Endothelial cell of umbilical vein (primary cell): ENCODE measurements around the gene TCIRG1. TPM values are rescaled to one million over a fixed set of nuclear protein-coding genes. Genes with fewer than 3 reads are reported as not detected.

Source experiments
- BruUV-seq: library from RNA; stranded (reverse); fragments of 400-500 nt; replicated peaks from 2 replicates; lab custom pipeline; 2021; lab: Mats Ljungman, UMichigan
- CTCF ChIA-PET: fragments of 300-600, 350-600 bp; sonication (Branson Sonifier 250); formaldehyde crosslinking; loops from one replicate; lab custom pipeline; 2021; ENCODE audit warnings: antibody characterized with exemption, inconsistent platforms; lab: Charles Lee
- POLR2A ChIA-PET: fragments of 300-600, 350-600 bp; sonication (Branson Sonifier 250); formaldehyde crosslinking; loops from one replicate; lab custom pipeline; 2021; ENCODE audit warnings: antibody characterized with exemption, inconsistent platforms; lab: Charles Lee
- DNase-seq: peaks from one replicate; pipeline ENCODE4 v3.0.0-alpha.2; 2011; ENCODE audit warnings: low read depth, low spot score
- FAIRE-seq: peaks from 2 replicates; lab custom pipeline; 2011; peaks lifted over from hg19 to GRCh38; lab: Jason Lieb, UNC
- H2AFZ ChIP-seq: 2 replicates; pipeline ENCODE4 v1.6.0; 2012; ENCODE audit warnings: low read depth, low read length, control low read depth, inconsistent platforms
- H3K27ac ChIP-seq: 2 replicates; pipeline ENCODE4 v1.5.1; 2011; ENCODE audit warnings: low read depth, mild to moderate bottlenecking, control low read depth, low read length, moderate library complexity; ENCODE audit not compliant: insufficient read depth
- H3K27me3 ChIP-seq, 2 experiments: 2 replicates each; pipeline versions ENCODE4 v1.6.0 to v1.6.1; 2011; ENCODE audit warnings: low read length in 2 of 2, mixed read lengths in 1 of 2; ENCODE audit not compliant: control insufficient read depth in 2 of 2, insufficient read depth in 2 of 2
- H3K36me3 ChIP-seq, 2 experiments: 2 replicates in 1 of 2; 3 replicates in 1 of 2; pipeline ENCODE4 v1.5.1; 2011; ENCODE audit warnings: low read length in 2 of 2, mild to moderate bottlenecking in 1 of 2, moderate library complexity in 1 of 2; ENCODE audit not compliant: control insufficient read depth in 2 of 2, insufficient read depth in 2 of 2; ENCODE audit errors: extremely low read depth in 1 of 2
- H3K4me1 ChIP-seq: 3 replicates; pipeline ENCODE4 v1.5.1; 2011; ENCODE audit warnings: mild to moderate bottlenecking, low read length; ENCODE audit not compliant: control insufficient read depth, insufficient read depth; ENCODE audit errors: extremely low read depth
- H3K4me2 ChIP-seq: 2 replicates; pipeline ENCODE4 v1.6.1; 2011; ENCODE audit warnings: low read length, control low read depth, mixed read lengths; ENCODE audit not compliant: insufficient read depth
- H3K4me3 ChIP-seq, 3 experiments: fragments of 200-600 bp in 1 of 3; sonication (generic), shearing (Covaris generic) in 1 of 3; replicated peaks in 1 of 3; 2 replicates each; pipeline ENCODE4 v1.5.1; 2011 to 2016; ENCODE audit warnings: control low read depth in 3 of 3, low read length in 3 of 3, mild to moderate bottlenecking in 2 of 3, inconsistent platforms in 1 of 3, low read depth in 1 of 3, moderate library complexity in 1 of 3; ENCODE audit not compliant: insufficient read depth in 1 of 3
- H3K79me2 ChIP-seq: 2 replicates; pipeline ENCODE4 v1.6.0; 2012; ENCODE audit warnings: low read length, inconsistent platforms; ENCODE audit not compliant: control insufficient read depth, insufficient read depth
- H3K9ac ChIP-seq: replicated peaks from 2 replicates; pipeline ENCODE3; 2011; ENCODE audit warnings: low read length, control low read depth; ENCODE audit not compliant: insufficient read depth; ENCODE audit errors: extremely low read depth
- H3K9me1 ChIP-seq: replicated peaks from 3 replicates; pipeline ENCODE4 v1.6.0; 2011; ENCODE audit warnings: mild to moderate bottlenecking, low read length; ENCODE audit not compliant: control insufficient read depth, insufficient read depth; ENCODE audit errors: extremely low read depth
- H3K9me3 ChIP-seq: replicated peaks from 2 replicates; pipeline ENCODE4 v1.5.1; 2012; ENCODE audit warnings: low read length, inconsistent platforms; ENCODE audit not compliant: control insufficient read depth, insufficient read depth
- H4K20me1 ChIP-seq: replicated peaks from 2 replicates; pipeline ENCODE3; 2011; ENCODE audit warnings: mild to moderate bottlenecking, low read length; ENCODE audit not compliant: control insufficient read depth, insufficient read depth; ENCODE audit errors: extremely low read depth
- EZH2 ChIP-seq: IDR thresholded peaks from 2 replicates; pipeline ENCODE4 v1.6.1; 2012; ENCODE audit warnings: borderline replicate concordance, low read depth, mild to moderate bottlenecking, moderate library complexity, low read length, inconsistent platforms; ENCODE audit not compliant: severe bottlenecking
- FOS ChIP-seq: IDR thresholded peaks from 2 replicates; pipeline ENCODE4 v1.6.1; 2011; ENCODE audit warnings: mild to moderate bottlenecking, low read length, moderate library complexity, borderline replicate concordance; ENCODE audit not compliant: insufficient read depth
- GATA2 ChIP-seq: IDR thresholded peaks from 2 replicates; pipeline ENCODE4 v1.7.0; 2011; ENCODE audit warnings: low read depth, mild to moderate bottlenecking, moderate library complexity, mixed read lengths, low read length; ENCODE audit not compliant: insufficient read length, insufficient read depth
- JUN ChIP-seq: IDR thresholded peaks from 2 replicates; pipeline ENCODE4 v1.6.1; 2011; ENCODE audit warnings: borderline replicate concordance, low read depth; ENCODE audit not compliant: insufficient read length, insufficient read depth
- MAX ChIP-seq: IDR thresholded peaks from 2 replicates; pipeline ENCODE4 v1.6.1; 2011; ENCODE audit not compliant: insufficient read depth, insufficient read length
- MYC ChIP-seq: IDR thresholded peaks from one replicate; pipeline ENCODE4 v1.6.1; 2011; ENCODE audit warnings: mild to moderate bottlenecking, low read depth, low read length
- POLR2A ChIP-seq: IDR thresholded peaks from 2 replicates; pipeline ENCODE4 v1.6.1; 2012; ENCODE audit warnings: low read depth, mild to moderate bottlenecking, control low read depth, low read length
- POLR2AphosphoS5 ChIP-seq: IDR thresholded peaks from 2 replicates; pipeline ENCODE4 v1.6.1; 2012; ENCODE audit warnings: low read depth, mild to moderate bottlenecking, control low read depth, low read length, moderate library complexity; ENCODE audit not compliant: insufficient read depth
- dilution Hi-C: fragments of 300-500 bp; cut with MboI; formaldehyde crosslinking; loops from one replicate; pipeline ENCODE4 v1.15.0; 2019; ENCODE audit warnings: low sequenced_read_pairs; ENCODE audit not compliant: extremely low pct_ligation_motif_present
- intact Hi-C: fragments of 100-400 bp; cut with micrococcal nuclease; formaldehyde crosslinking; loops from one replicate; pipeline ENCODE4 v1.10.0; 2022
- polyA plus RNA-seq, 4 experiments: library from polyadenylated mRNA; depleted of rRNA in 3 of 4; stranded (reverse) in 3 of 4; unstranded in 1 of 4; fragments of >200 nt; gene quantifications; 2 replicates each; pipeline versions ENCODE4 v1.2.1 to v1.2.3, GENCODE V29; 2011 to 2012; ENCODE audit warnings: missing spikeins in 1 of 4
- total RNA-seq: library from RNA; stranded (reverse); gene quantifications from 2 replicates; pipeline ENCODE4 v1.2.3, GENCODE V29; 2021
- TF ChIP-seq, protein P1 (sequence below), 2 donors: IDR thresholded peaks; 1 replicate in 1 of 2; 2 replicates in 1 of 2; pipeline ENCODE4 v1.5.1; 2011; ENCODE audit warnings: low read length in 2 of 2, mild to moderate bottlenecking in 2 of 2, moderate library complexity in 2 of 2, control low read depth in 1 of 2, inconsistent platforms in 1 of 2, low read depth in 1 of 2; ENCODE audit not compliant: insufficient read depth in 1 of 2; ENCODE audit errors: extremely low read depth in 1 of 2

The TCIRG1 gene
- total and polyA plus RNA-seq, 2 donors (not counting 3 experiments of a cell fraction or from before 2014, with no cell fraction given): 134 to 183 TPM

DNA sequence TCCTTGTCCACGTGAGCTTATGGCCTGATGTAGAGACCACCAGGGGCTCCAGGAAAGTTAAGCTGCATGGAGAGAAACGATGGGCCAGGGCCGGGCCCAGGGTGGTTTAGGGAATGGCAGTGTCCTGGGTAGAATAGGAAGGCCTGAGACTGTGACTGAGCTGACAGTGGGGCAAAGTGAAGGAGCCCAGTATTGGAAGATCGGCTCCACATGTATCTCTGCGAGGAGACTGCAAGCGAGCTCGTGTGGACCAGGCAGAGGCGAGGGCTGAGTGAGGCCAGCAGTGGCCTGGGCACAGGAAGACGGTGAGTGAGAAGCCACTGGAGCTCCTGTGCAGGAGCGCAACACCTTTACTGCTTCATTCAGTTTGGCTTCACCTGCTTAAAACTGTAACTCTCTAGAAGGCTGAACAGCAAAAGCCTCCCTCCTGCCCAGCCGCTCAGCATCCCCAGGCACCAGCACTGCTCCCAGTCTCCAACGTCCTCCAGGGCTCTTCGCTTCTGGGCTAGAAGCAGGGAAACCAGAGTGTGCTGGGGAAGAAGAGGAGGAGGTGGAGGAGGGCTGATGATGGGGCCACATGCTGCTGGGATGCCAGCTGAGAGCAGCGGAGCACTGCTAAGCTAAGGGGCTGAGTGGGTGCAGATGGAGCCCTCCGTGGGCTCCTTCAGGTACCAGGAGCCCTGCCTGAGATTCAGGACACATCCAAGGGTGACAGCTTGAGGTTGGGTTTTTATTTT lies 13.5 kb downstream of the TCIRG1 start:
- DNase-seq (no peak), FAIRE-seq (no peak)
- TF ChIP-seq, protein P1, sequence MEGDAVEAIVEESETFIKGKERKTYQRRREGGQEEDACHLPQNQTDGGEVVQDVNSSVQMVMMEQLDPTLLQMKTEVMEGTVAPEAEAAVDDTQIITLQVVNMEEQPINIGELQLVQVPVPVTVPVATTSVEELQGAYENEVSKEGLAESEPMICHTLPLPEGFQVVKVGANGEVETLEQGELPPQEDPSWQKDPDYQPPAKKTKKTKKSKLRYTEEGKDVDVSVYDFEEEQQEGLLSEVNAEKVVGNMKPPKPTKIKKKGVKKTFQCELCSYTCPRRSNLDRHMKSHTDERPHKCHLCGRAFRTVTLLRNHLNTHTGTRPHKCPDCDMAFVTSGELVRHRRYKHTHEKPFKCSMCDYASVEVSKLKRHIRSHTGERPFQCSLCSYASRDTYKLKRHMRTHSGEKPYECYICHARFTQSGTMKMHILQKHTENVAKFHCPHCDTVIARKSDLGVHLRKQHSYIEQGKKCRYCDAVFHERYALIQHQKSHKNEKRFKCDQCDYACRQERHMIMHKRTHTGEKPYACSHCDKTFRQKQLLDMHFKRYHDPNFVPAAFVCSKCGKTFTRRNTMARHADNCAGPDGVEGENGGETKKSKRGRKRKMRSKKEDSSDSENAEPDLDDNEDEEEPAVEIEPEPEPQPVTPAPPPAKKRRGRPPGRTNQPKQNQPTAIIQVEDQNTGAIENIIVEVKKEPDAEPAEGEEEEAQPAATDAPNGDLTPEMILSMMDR (IDR thresholded peaks at IDR 0.05; ENCODE audit: extremely low read depth in 1 of 2, insufficient read depth in 1 of 2, low read depth in 1 of 2, low read length in 2 of 2): no peak
- TF ChIP-seq POLR2A (no peak), MAX (no peak), JUN (no peak), FOS (no peak), GATA2 (no peak), MYC (no peak), POLR2AphosphoS5 (no peak), EZH2 (no peak)
- Histone ChIP-seq H3K27me3 (no peaks in the 10 kb centered on the region), H3K36me3 (peaks cover 4 to 39% of the 10 kb centered on the region in 2 experiments), H3K4me1 (no peaks in the 10 kb centered on the region), H3K79me2 (no peaks in the 10 kb centered on the region), H3K9me1 (no peaks in the 10 kb centered on the region), H3K9me3 (no peaks in the 10 kb centered on the region), H4K20me1 (no peaks in the 10 kb centered on the region), H2AFZ (no peak overlapping the region), H3K27ac (no peak overlapping the region), H3K4me2 (no peak overlapping the region), H3K9ac (no peak overlapping the region), H3K4me3 (no peak overlapping the region)
- CTCF ChIA-PET: interaction anchor here (0.8 to 1.2 kb wide), 2 partner anchors 12 to 157 kb away, joined by 3 to 4 read pairs; no protein-coding TSS in a partner anchor
- BruUV-seq: no TSS peak
- POLR2A ChIA-PET: no interaction called here
- intact Hi-C loops (no loop called here), dilution Hi-C loops (no loop called here)
